ENCODE data around the gene POLQ.
"Not testable (repeated sequence)": the region's sequence is repeated elsewhere in the genome, so short reads cannot be mapped to it uniquely, and the experiment has no call there.

POLQ gene

DNA sequence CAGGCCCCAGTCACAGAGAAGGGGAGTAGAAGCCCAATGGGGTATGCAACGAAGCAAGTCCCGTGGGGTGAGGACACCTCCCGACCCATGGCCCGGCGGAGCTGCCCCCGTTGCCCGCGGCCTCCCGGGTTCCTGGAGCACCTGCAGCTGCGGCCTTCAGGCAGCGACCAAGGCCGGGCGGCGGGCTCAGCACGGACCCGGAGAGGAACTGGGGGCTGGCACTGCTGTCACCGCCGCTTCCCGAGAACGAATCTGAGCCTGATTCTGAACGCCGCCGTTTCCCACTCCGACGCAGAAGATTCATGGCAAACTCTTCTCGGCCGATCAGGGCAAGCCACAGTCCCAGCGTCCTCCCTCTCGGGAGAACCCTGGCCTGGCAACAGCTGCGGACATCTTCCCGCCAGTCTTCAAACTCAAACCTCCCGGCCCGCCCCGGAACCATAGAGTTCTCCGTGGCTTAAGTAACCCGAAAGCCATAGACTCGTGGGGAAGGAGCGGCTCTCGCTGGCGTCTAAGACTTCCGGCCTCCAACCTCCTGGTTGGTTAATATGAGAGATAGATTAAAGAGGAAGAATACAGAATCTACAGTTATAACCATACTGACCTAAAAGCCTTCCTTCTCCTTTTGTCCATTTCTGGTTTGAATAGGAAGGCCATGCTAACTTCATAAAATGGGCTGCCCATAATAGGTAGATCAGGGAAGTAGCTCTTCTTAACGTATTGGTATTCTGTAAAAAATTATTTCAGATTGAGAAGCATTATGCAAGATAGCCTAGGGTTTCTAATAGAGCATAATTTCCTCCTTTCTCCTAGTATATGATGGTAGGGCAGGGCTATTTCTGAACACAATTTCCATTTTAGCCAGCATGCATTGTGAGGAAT, at the start of gene POLQ:
Gene POLQ (minus strand): TSS at position 415 of the 882 bp plus-strand sequence. CDS start 111 bp downstream, at position 304.
- DNase-seq (ENCODE audit: low spot score in 2 of 2) = peak; percentile 68 to 90
- Mint-ChIP-seq H3K27ac (peak within 1 kb of the TSS; percentile 87), H3K36me3 (peaks cover 26% of the 10 kb centered on the region), H3K9me3 (no peaks in the 10 kb centered on the region), H3K4me3 (peak within 1 kb of the TSS; percentile 76), H3K4me1 (peaks cover 13% of the 10 kb centered on the region)
- peak; percentile 98 for ATAC-seq

DNA sequence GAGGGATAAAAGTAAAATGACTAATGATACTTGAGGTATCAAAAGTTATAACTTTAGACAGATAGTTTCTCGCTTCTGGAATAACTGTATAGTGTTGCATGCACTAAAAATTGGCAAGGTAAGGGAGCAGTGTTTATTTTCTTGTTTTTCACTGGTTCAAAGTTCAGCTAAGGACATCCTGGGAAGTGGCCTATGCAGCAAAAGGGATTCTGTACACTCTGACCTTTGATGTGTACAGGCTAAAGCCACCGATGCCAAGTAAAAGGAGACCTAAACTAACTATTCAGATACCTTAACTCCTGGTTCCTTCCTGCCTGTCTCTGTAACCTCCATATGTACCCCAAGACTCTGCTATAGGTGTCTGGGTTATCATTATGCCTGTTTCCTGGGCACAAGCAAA, 49.1 kb upstream of the POLQ start:
- Mint-ChIP-seq H3K4me3 (no peak overlapping the region), H3K27ac (no peak overlapping the region), H3K9me3 (no peaks in the 10 kb centered on the region), H3K4me1 (no peaks in the 10 kb centered on the region), H3K36me3 (no peaks in the 10 kb centered on the region)
- ATAC-seq (no peak), DNase-seq (ENCODE audit: low spot score in 2 of 2) (no peak)

DNA sequence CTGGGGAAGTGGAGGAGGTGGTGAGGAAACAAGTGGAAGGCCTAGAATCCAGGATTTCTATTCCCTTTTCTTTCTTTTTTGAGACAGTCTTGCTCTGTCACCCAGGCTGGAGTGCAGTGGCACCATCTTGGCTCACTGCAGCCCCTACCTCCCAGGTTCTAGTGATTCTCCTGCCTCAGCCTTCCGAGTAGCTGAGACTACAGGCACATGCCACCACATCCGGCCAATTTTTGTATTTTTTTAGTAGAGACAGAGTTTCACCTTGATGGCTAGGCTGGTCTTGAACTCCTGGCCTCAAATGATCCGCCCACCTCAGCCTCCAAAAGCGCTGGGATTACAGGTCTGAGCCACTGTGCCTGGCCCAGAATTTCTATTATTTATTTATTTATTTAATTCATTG, 48.0 kb upstream of the POLQ start:
- H3K4me1 Mint-ChIP-seq; DNase-seq (ENCODE audit: low spot score in 2 of 2); ATAC-seq; H3K4me3 Mint-ChIP-seq; H3K9me3 Mint-ChIP-seq; H3K27ac Mint-ChIP-seq; H3K36me3 Mint-ChIP-seq: not testable (repeated sequence)

DNA sequence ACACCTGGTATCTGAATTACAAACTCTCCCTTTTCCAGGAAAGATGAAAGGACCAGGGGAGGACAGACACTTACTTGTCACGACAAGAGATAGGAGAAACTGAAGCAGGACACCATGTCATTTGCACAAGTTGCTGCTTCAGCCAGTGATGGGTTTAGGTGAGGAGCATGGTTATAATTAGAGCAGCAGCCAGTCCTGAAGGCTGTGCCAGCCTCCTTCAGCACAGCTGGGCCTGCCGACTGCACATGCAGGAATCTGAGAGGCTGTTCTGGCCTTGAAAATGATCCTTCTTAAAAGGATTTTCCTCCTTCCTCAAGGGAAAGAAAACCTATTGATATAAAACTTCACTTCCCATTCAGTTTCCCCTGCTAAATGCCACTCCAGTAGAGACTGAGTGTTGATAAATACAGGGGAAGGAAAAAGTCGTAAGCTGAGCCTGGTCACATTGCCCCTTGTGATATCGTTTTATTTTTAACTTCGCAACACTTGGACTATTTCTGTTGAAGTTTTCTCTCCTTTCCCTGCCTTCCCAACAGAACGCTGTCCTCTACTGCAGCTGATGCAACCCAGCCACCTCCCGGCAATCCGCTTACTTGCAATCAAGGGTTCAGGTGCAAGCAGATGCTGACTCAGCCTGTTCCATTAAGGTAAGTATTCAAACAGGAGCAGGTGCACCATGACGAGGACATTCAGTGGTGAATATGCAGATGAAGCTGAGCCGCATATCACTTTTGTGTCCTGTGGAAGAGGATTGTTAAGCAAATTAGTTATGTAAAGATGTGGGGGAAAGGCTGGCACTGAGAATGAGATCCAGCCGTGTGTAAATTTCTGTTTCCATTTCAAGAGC, 47.3 kb upstream of the POLQ start, which contains the start of gene FBXO40:
Gene FBXO40 (plus strand): TSS at position 524 of the 847 bp plus-strand sequence. CDS start 27,197 bp downstream, outside the sequence.
- H3K9me3 Mint-ChIP-seq = no peaks in the 10 kb centered on the region
- no peak within 1 kb of the TSS for H3K27ac Mint-ChIP-seq
- no peaks in the 10 kb centered on the region for H3K36me3 Mint-ChIP-seq
- ATAC-seq (no peak), DNase-seq (ENCODE audit: low spot score in 2 of 2) (no peak)
- no peak within 1 kb of the TSS for H3K4me3 Mint-ChIP-seq
- no peaks in the 10 kb centered on the region for H3K4me1 Mint-ChIP-seq

DNA sequence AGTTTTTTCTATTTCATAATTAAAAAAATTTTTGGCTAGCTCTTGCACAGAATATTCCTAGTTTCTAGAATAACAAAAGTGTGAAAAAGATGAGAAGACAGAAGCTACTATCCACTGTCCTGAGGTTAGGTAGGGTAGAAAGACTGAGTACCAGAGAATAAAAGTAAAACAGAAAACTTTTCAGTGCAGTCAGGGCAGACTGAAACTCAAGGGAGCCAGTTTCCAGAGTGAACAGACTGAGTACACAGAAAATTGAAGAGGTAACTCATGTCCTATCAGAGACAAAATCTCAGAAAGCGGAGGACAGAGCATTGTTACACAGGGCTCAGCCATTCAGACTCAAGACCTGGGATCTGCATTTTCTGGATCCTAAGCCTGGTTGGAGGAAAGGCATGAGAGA, 38.6 kb upstream of the POLQ start:
- Mint-ChIP-seq H3K9me3 (no peaks in the 10 kb centered on the region), H3K36me3 (no peaks in the 10 kb centered on the region), H3K4me1 (no peaks in the 10 kb centered on the region), H3K4me3 (no peak overlapping the region), H3K27ac (no peak overlapping the region)
- DNase-seq (ENCODE audit: low spot score in 2 of 2) = no peak
- no peak for ATAC-seq

DNA sequence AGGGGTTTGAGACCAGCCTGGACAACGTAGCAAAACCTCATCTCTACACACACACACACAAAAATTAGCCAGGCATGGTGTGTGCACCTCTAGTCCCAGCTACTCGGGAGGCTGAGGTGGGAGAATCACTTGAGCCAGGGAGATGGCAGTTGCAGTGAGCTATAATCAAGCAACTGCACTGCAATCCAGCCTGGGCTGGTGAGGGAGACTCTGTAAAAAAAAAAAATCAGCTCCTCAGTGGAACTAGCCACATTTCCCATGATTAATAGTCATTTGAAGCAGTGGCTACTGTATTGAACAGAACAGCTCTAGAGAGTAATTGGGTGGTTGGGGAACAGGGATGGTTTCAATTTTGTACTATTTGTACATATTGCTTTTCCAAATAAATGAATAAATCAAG, 35.9 kb upstream of the POLQ start:
- no peak for DNase-seq (ENCODE audit: low spot score in 2 of 2)
- no peak overlapping the region for H3K27ac Mint-ChIP-seq
- H3K4me3 Mint-ChIP-seq = no peak overlapping the region
- peaks cover 2% of the 10 kb centered on the region for H3K4me1 Mint-ChIP-seq
- no peaks in the 10 kb centered on the region for H3K36me3 Mint-ChIP-seq
- no peaks in the 10 kb centered on the region for H3K9me3 Mint-ChIP-seq
- no peak for ATAC-seq

DNA sequence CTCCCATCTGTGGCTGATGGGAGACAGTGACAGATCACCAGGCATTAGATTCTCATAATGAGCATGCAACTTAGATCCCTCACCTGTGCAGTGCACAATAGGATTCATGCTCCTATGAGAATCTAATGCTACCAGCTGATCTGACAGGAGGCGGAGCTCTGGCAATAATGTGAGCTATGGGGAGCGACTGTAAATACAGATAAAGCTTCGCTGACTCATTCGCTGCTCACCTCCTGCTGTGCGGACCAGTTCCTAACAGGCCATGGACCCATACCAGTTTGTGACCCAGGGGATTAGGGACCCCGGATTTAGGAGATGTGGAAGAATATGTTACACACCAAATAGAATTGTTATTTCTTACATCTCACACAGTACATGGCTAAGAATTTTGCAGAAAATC, 28.7 kb upstream of the POLQ start:
- DNase-seq (ENCODE audit: low spot score in 2 of 2) (no peak), ATAC-seq (no peak)
- Mint-ChIP-seq H3K4me3 (no peak overlapping the region), H3K27ac (no peak overlapping the region), H3K9me3 (no peaks in the 10 kb centered on the region), H3K4me1 (peaks cover 5% of the 10 kb centered on the region), H3K36me3 (no peaks in the 10 kb centered on the region)

DNA sequence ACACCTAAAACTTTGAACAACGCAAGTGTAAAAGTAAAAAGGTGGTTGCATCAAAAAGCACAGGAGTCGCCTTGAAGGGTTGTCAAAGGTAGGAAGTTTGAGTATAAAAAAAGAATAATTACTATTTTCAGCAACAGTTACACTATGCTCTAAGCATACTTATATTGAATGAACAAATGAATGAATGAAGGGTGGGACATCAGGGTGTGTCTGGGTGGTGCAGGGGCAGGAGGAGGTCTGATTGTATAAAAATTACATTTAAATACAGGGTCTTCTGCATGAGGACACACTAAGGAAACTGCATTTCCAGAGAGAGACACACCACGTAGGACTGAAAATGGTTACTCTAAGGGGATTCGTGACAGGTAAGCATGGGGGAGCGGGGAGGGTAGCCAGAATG, 21.9 kb upstream of the POLQ start, which contains the start of gene ARGFX:
Gene ARGFX (plus strand): TSS at position 301 of the 400 bp plus-strand sequence. CDS start 2,765 bp downstream, outside the sequence.
- H3K9me3 Mint-ChIP-seq = no peaks in the 10 kb centered on the region
- H3K4me3 Mint-ChIP-seq = no peak within 1 kb of the TSS
- no peaks in the 10 kb centered on the region for H3K36me3 Mint-ChIP-seq
- H3K27ac Mint-ChIP-seq = no peak within 1 kb of the TSS
- ATAC-seq = no peak
- DNase-seq (ENCODE audit: low spot score in 2 of 2) = no peak
- H3K4me1 Mint-ChIP-seq = no peaks in the 10 kb centered on the region

DNA sequence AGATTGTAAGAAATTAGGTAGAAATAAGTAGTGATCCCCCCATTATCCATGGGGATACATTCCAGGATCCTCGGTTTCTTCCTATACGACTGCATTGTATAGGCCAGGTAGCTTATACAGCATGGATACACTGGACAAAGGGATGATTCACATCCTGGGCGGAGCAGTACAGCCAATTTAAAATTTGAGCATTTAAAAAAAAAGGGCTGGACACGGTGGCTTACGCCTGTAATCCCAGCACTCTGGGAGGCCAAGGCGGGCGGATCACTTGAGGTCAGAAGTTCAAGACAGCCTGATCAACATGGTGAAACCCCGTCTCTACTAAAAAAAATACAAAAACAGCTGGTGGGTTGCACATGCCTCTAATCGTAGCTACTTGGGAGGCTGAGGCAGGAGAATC, 21.0 kb upstream of the POLQ start:
- no peak overlapping the region for H3K4me3 Mint-ChIP-seq
- H3K9me3 Mint-ChIP-seq = no peaks in the 10 kb centered on the region
- DNase-seq (ENCODE audit: low spot score in 2 of 2) (no peak), ATAC-seq (no peak)
- no peaks in the 10 kb centered on the region for H3K36me3 Mint-ChIP-seq
- no peak overlapping the region for H3K27ac Mint-ChIP-seq
- no peaks in the 10 kb centered on the region for H3K4me1 Mint-ChIP-seq

DNA sequence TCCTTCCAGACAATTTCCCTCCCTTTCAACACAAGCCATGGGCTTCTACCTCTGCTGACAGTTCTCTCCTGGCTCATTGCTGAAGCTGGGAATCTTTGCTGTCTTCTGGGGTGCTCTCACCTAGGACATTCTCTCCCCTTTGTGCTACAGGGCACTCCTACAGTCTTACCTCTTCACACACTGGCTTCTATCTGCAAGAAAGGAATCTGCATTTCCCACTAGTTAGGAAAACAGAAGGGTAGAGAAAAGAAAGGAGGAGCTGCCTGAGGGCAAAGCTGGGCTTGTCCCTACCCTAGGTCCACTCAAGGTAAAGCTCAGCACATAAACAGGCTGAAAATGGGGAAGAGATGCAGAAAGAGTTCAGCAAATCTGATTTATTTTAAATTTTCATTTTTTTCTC, 16.4 kb upstream of the POLQ start:
- no peak for ATAC-seq
- no peaks in the 10 kb centered on the region for H3K4me1 Mint-ChIP-seq
- H3K4me3 Mint-ChIP-seq = no peak overlapping the region
- no peaks in the 10 kb centered on the region for H3K36me3 Mint-ChIP-seq
- no peaks in the 10 kb centered on the region for H3K9me3 Mint-ChIP-seq
- no peak overlapping the region for H3K27ac Mint-ChIP-seq
- no peak for DNase-seq (ENCODE audit: low spot score in 2 of 2)

DNA sequence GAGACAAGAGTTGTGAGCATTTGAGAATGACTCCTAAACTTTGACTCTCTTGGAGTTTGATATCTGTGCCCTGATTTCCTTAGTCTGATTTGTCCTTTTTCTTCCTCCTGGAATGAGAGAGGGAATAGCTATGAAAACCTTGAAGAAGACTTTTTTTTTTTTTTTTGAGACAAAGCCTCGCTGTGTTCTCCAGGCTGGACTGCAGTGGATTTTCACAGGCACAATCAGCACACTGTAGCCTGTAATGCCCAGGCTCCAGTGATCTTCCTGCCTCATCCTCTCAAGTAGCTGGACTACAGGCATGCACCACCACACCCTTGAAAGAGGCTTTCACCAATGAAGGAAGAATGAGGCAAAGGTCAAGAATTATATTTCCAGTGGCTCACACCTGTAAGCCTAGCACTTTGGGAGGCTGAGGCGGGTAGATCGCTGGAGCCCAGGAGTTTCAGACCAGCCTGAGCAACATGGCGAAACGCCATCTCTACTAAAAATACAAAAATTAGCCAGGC, 11.7 kb upstream of the POLQ start:
- Mint-ChIP-seq H3K36me3 (no peaks in the 10 kb centered on the region), H3K4me1 (no peaks in the 10 kb centered on the region), H3K9me3 (no peaks in the 10 kb centered on the region), H3K4me3 (no peak overlapping the region), H3K27ac (no peak overlapping the region)
- DNase-seq (ENCODE audit: low spot score in 2 of 2) = no peak
- no peak for ATAC-seq

DNA sequence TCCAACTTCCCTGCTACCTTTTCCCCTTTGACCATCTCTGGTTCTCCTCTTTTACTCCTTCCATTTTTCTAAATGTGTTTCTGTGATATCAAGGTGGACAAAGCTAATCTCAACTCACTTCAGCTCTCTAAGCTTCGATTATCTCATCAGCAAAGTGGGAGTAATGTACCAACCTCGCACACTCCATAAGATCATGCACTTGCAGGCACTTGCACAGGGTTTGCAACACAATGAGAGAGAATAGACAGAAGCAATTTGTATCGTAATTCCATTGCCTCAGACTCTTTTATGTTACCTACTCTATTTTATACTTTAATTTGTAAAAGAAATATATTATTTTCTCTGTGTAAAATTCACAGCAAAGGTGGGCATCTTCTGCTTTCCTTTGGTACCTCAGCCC, 7.0 kb upstream of the POLQ start:
- Mint-ChIP-seq H3K27ac (no peak overlapping the region), H3K36me3 (no peaks in the 10 kb centered on the region), H3K9me3 (no peaks in the 10 kb centered on the region), H3K4me3 (no peak overlapping the region), H3K4me1 (peaks cover 6% of the 10 kb centered on the region)
- no peak for ATAC-seq
- no peak for DNase-seq (ENCODE audit: low spot score in 2 of 2)

DNA sequence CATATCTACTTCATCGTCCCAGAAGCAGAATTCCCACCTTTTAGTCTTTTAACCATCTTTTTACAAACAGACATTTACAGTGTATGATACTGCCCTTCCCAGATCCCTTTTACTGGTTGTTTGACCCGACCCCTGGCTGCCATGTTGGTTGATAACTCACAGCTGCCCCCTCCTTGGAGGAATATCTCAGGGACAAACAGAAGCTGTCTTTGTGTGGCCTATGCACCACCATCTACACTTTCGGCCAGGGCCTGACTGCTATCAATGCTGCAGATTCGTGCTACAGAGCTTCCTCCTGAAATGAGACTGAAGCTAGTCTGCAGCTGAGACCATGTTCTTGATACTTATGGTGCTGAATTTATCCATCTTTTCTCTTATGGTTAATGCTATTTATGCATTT, 6.6 kb upstream of the POLQ start:
- ATAC-seq (no peak), DNase-seq (ENCODE audit: low spot score in 2 of 2) (no peak)
- Mint-ChIP-seq H3K9me3 (no peaks in the 10 kb centered on the region), H3K27ac (no peak overlapping the region), H3K4me1 (peaks cover 6% of the 10 kb centered on the region), H3K36me3 (no peaks in the 10 kb centered on the region), H3K4me3 (no peak overlapping the region)

DNA sequence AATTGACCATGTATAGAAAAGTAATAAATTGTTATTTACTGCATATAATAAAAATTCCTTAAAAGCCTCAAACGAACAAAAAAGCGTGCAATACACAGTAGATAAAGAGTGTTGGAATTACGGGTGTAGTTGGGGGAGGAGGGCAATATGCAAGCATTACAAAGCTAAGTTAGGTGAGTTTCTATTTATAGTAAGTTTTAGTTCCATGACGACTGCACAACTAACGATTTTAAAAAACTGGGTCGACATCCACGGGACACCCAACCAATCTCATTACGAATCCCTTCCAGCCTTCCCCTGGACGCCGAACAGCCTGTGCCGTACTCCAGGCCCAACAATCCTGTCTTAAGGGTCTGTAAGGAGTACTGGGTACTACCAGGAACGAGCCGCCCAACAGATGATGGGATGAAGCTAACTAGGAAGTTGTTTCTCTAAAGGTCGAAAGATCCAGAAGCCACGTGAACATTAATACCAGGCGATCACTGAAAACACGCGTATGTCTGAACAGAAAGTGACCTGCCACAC, 677 bp downstream of the POLQ start:
- peak in 1 of 2 donors; percentile 3 for DNase-seq (ENCODE audit: low spot score in 2 of 2)
- H3K4me3 Mint-ChIP-seq = peak overlapping the region; percentile 76
- H3K27ac Mint-ChIP-seq = peak overlapping the region; percentile 87
- peaks cover 33% of the 10 kb centered on the region for H3K36me3 Mint-ChIP-seq
- peaks cover 13% of the 10 kb centered on the region for H3K4me1 Mint-ChIP-seq
- H3K9me3 Mint-ChIP-seq = no peaks in the 10 kb centered on the region
- peak; percentile 1 for ATAC-seq

DNA sequence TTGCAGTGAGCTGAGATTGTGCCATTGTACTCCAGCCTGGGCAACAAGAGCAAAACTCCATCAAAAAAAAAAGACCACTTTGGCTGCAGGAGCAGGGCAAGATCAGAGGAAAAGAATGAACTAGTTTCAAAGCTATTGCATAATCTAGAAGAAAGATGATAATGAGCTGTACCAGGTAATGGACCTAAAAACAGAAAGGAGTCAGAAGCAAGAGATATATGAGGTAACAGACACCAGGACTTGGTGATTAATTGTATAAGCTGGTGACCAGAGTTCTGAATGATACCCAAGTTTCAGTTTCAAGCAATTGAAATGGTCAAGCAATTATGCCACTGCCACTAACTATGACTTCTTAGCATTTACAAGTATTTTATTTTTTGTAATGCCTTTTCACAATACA, 2.9 kb downstream of the POLQ start:
- Mint-ChIP-seq H3K27ac (no peak overlapping the region), H3K36me3 (peaks cover 51% of the 10 kb centered on the region), H3K4me3 (no peak overlapping the region), H3K4me1 (peaks cover 13% of the 10 kb centered on the region), H3K9me3 (no peaks in the 10 kb centered on the region)
- DNase-seq (ENCODE audit: low spot score in 2 of 2) (no peak), ATAC-seq (no peak)

Data from stimulated activated effector memory CD8-positive, alpha-beta T cell treated with anti-CD3 and anti-CD28 coated beads, Interleukin-12 subunit alpha, Interleukin-12 subunit beta, amount 100 ng/mL, for 72 hours (primary cell).